ENCODE data around the gene GSE1.

DNA sequence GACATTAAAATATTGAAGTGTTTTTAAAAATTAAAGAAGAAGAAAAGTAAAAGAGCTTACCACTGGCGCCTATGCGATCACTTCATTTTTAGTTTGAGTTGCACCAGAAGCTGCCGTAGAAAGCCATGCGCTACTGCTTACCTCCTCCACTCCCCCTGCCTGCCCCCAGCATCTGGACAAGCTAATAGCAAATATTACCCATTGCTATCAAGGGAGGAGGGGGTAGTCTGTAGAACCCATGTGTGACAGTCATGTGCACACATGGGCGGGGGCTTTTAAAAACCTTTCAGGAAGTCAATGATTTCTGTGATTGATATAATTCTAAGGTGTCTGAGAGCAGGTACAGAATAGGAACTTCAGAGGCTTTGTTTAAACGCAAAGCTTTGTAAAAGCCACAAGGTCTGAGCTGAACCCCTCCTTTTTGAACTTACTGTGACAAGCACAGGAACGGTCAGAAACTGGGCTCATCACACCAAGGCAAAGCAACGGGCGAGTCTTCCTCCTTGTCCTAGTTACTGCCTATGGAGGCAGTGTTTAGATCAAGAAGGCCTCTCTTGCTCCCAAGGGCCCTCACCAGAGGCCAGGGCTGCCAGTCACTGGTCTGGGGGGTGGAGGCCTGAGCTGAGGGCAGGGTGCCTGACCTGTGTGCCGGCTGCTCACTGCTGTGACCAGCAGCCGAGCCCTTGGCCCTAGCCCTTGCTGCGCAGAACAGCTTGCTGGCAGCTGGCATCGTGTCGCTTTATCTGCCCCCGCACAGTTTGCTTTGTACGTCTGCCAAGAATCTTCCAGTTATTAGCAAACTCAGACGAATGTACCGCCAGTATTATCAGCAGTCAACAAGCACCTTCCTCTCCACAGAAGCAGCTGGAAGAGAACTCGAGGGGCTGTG lies 60.7 kb downstream of the GSE1 start:
- TF ChIP-seq, protein P1, sequence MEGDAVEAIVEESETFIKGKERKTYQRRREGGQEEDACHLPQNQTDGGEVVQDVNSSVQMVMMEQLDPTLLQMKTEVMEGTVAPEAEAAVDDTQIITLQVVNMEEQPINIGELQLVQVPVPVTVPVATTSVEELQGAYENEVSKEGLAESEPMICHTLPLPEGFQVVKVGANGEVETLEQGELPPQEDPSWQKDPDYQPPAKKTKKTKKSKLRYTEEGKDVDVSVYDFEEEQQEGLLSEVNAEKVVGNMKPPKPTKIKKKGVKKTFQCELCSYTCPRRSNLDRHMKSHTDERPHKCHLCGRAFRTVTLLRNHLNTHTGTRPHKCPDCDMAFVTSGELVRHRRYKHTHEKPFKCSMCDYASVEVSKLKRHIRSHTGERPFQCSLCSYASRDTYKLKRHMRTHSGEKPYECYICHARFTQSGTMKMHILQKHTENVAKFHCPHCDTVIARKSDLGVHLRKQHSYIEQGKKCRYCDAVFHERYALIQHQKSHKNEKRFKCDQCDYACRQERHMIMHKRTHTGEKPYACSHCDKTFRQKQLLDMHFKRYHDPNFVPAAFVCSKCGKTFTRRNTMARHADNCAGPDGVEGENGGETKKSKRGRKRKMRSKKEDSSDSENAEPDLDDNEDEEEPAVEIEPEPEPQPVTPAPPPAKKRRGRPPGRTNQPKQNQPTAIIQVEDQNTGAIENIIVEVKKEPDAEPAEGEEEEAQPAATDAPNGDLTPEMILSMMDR (IDR thresholded peaks at IDR 0.05; ENCODE audit: insufficient read depth, low read length), result no peak
- TF ChIP-seq POLR2AphosphoS5 (IDR thresholded peaks at IDR 0.05; ENCODE audit: low read depth) (peak; percentile 54; the same call in 1 of the 2 replicates), GABPA (IDR thresholded peaks at IDR 0.05; ENCODE audit: low read depth) (no peak)

Data from HL-60 (cell line).